WERI-Rb-1 (cell line): ENCODE measurements around the gene CEP63.
"Not testable (repeated sequence)": the region's sequence is repeated elsewhere in the genome, so short reads cannot be mapped to it uniquely, and the experiment has no call there.

Experiments
- DNase-seq: peaks from one replicate; pipeline ENCODE4 v3.0.0-alpha.2; 2020
- H3K27ac ChIP-seq: fragments of 250-450 bp; sonication (Bioruptor Pico); 2 replicates; pipeline ENCODE4 v1.5.1; 2020; ENCODE audit warnings: mild to moderate bottlenecking, moderate library complexity
- H3K27me3 ChIP-seq: fragments of 250-450 bp; sonication (Bioruptor Pico); 2 replicates; pipeline ENCODE4 v1.5.1; 2021; ENCODE audit warnings: mild to moderate bottlenecking, low read depth, moderate library complexity; ENCODE audit not compliant: insufficient read depth, severe bottlenecking
- H3K36me3 ChIP-seq: fragments of 250-450 bp; sonication (Bioruptor Pico); 2 replicates; pipeline ENCODE4 v1.5.1; 2020; ENCODE audit warnings: mild to moderate bottlenecking, moderate library complexity
- H3K4me3 ChIP-seq: 2 replicates; pipeline ENCODE4 v1.5.1; 2011; ENCODE audit warnings: low read depth, mild to moderate bottlenecking, control low read depth, low read length
- H3K9me3 ChIP-seq: fragments of 250-450 bp; sonication (Bioruptor Pico); 2 replicates; pipeline ENCODE4 v1.5.1; 2021; ENCODE audit warnings: mild to moderate bottlenecking, moderate library complexity; ENCODE audit not compliant: severe bottlenecking
- TF ChIP-seq, protein P1 (sequence below): IDR thresholded peaks from 2 replicates; pipeline ENCODE4 v1.5.1; 2011; ENCODE audit warnings: low read depth, mild to moderate bottlenecking, control low read depth, inconsistent platforms, low read length

Gene CEP63

GRCh38 chr3:134579141-134579665, 93.3 kb downstream of the CEP63 start:
- no peak for DNase-seq
- Histone ChIP-seq H3K4me3 (no peak overlapping the region), H3K36me3 (no peaks in the 10 kb centered on the region), H3K9me3 (peaks cover 2% of the 10 kb centered on the region), H3K27ac (no peak overlapping the region), H3K27me3 (no peaks in the 10 kb centered on the region)
- TF ChIP-seq, protein P1, sequence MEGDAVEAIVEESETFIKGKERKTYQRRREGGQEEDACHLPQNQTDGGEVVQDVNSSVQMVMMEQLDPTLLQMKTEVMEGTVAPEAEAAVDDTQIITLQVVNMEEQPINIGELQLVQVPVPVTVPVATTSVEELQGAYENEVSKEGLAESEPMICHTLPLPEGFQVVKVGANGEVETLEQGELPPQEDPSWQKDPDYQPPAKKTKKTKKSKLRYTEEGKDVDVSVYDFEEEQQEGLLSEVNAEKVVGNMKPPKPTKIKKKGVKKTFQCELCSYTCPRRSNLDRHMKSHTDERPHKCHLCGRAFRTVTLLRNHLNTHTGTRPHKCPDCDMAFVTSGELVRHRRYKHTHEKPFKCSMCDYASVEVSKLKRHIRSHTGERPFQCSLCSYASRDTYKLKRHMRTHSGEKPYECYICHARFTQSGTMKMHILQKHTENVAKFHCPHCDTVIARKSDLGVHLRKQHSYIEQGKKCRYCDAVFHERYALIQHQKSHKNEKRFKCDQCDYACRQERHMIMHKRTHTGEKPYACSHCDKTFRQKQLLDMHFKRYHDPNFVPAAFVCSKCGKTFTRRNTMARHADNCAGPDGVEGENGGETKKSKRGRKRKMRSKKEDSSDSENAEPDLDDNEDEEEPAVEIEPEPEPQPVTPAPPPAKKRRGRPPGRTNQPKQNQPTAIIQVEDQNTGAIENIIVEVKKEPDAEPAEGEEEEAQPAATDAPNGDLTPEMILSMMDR = no peak

DNA sequence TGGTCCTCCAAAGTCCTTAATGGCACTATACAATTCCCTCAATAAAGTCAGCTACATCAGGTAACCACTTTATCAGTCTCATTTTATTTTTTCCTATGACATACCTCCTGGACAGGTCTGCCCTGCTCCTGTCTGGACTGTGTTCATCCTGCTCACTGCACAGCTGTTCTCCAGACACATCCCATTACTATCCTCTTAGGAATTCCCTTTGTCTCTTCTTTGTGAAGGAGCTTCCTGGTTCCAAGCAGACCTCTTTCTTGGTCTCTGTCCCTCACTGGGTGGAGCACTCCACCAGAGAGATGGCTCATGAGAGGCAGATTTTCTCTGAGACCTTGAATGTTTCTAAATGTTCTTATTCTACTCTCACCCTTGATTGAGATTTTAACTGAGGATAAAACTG, 104.9 kb downstream of the CEP63 start:
- Histone ChIP-seq H3K27ac (no peak overlapping the region), H3K36me3 (no peaks in the 10 kb centered on the region), H3K4me3 (no peak overlapping the region), H3K27me3 (no peaks in the 10 kb centered on the region), H3K9me3 (no peaks in the 10 kb centered on the region)
- no peak for DNase-seq
- TF ChIP-seq, protein P1 = no peak

- TF ChIP-seq, protein P1 = no peak
- Histone ChIP-seq H3K27ac (no peak overlapping the region), H3K4me3 (no peak overlapping the region), H3K36me3 (no peaks in the 10 kb centered on the region), H3K9me3 (no peaks in the 10 kb centered on the region), H3K27me3 (no peaks in the 10 kb centered on the region)
- no peak for DNase-seq
Observed at GRCh38 chr3:134592806-134593205, 106.9 kb downstream of the CEP63 start.

DNA sequence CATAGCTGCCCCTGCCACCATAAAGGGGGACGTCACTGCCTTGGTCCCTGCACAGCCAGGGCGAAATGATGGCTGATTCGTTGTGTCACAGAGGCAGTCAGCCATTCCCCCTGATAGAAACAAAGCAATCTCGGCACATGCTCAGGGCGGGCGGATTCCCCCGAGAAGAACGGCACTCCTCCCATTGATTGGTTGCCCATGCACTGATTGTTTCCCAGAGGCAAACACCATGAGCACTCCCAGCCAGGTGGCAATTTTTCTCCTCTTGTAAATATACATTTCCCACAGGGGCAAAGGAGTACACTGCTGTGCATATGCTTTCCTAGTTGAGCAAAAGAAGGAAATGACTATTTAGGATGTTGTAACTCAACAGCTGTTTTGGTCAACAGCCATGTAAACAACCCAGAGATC, 108.5 kb downstream of the CEP63 start:
- no peak for DNase-seq

GRCh38 chr3:134594986-134595385, 109.1 kb downstream of the CEP63 start:
- H3K9me3 ChIP-seq, H3K27ac ChIP-seq, H3K27me3 ChIP-seq, H3K4me3 ChIP-seq, DNase-seq, H3K36me3 ChIP-seq: not testable (repeated sequence)

More for the DNA sequence above, 108.5 kb downstream of the CEP63 start:
- H3K27ac ChIP-seq = no peak overlapping the region
- no peak overlapping the region for H3K4me3 ChIP-seq
- no peaks in the 10 kb centered on the region for H3K36me3 ChIP-seq
- TF ChIP-seq, protein P1 = no peak
- no peaks in the 10 kb centered on the region for H3K27me3 ChIP-seq
- H3K9me3 ChIP-seq = no peaks in the 10 kb centered on the region

DNA sequence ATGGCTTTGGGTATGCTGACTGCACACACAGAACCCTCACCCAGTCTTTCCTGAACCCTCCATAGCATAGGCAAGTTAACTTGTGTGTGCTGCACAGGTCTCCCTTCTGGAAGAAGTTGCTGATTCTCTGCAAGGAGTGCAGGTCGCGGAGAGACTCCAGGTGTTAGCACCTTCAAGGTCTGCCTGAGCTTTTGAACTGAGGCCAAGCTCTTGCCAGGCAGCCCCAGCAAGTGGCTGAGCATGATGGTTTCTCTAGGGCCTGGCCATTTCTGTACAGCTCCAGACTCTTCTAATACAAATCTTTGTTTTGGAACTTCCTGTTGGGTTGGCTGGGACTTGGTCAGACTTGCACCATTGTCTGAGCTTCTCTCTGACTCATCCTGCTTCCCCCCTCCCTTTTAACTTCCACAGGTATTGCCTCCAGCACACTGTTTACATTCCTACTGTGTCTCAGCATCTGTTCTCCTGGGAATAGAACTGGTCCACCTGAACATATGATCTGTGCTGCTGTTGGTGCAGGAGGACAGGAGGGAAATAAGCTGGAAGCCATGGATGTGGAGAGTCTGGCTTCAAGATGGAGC, 111.6 kb downstream of the CEP63 start:
- DNase-seq = no peak
- TF ChIP-seq, protein P1 = no peak
- H3K4me3 ChIP-seq = no peak overlapping the region
- no peaks in the 10 kb centered on the region for H3K9me3 ChIP-seq
- no peaks in the 10 kb centered on the region for H3K36me3 ChIP-seq
- H3K27me3 ChIP-seq = no peaks in the 10 kb centered on the region
- H3K27ac ChIP-seq = no peak overlapping the region
